HepG2 (cell line): Measurements from ENCODE around the gene AK4. TPM values are rescaled to one million over a fixed set of nuclear protein-coding genes. Genes with fewer than 3 reads are reported as not detected.
A peak's percentile ranks its signal among the peaks of the same experiment; 100 is the strongest.

Experiments used
- AHR ChIP-seq: IDR thresholded peaks from 2 replicates; pipeline ENCODE4 v1.6.1; 2018; ENCODE audit warnings: missing genetic modification reagents, missing compliant biosample characterization
- GABPB1 ChIP-seq: IDR thresholded peaks from 2 replicates; pipeline ENCODE4 v1.6.1; 2016; ENCODE audit warnings: mild to moderate bottlenecking, missing genetic modification reagents, moderate library complexity, missing compliant biosample characterization
- GLI4 ChIP-seq: sonication (generic); formaldehyde crosslinking; IDR thresholded peaks from 2 replicates; pipeline ENCODE4 v1.5.1; 2020; ENCODE audit warnings: missing genetic modification reagents, mild to moderate bottlenecking, moderate library complexity, borderline replicate concordance
- HMG20A ChIP-seq: IDR thresholded peaks from 2 replicates; pipeline ENCODE4 v1.6.1; 2016; ENCODE audit warnings: borderline replicate concordance
- KIAA2018 ChIP-seq: sonication (generic); formaldehyde crosslinking; IDR thresholded peaks from 2 replicates; pipeline ENCODE4 v1.5.0; 2020; ENCODE audit warnings: mild to moderate bottlenecking, missing genetic modification reagents, borderline replicate concordance
- PLSCR1 ChIP-seq: sonication (generic); formaldehyde crosslinking; IDR thresholded peaks from 2 replicates; pipeline ENCODE4 v1.5.0; 2020; ENCODE audit warnings: missing genetic modification reagents, mild to moderate bottlenecking, borderline replicate concordance
- SIN3A ChIP-seq: IDR thresholded peaks from 2 replicates; pipeline ENCODE4 v1.6.1; 2011; ENCODE audit warnings: low read depth, mild to moderate bottlenecking, control low read depth, low read length, borderline replicate concordance
- SRY ChIP-seq: sonication (generic); formaldehyde crosslinking; IDR thresholded peaks from 2 replicates; pipeline ENCODE4 v1.8.0; 2022; ENCODE audit warnings: mild to moderate bottlenecking, missing genetic modification reagents
- TBP ChIP-seq: sonication (generic); formaldehyde crosslinking; IDR thresholded peaks from 2 replicates; pipeline ENCODE4 v1.5.0; 2020; ENCODE audit warnings: missing genetic modification reagents
- ZEB1 ChIP-seq: IDR thresholded peaks from 2 replicates; pipeline ENCODE4 v1.6.1; 2012; ENCODE audit warnings: mild to moderate bottlenecking, low read depth, inconsistent platforms; ENCODE audit not compliant: insufficient replicate concordance
- ZIK1 ChIP-seq: sonication (generic); formaldehyde crosslinking; IDR thresholded peaks from 2 replicates; pipeline ENCODE4 v1.5.0; 2020; ENCODE audit warnings: mild to moderate bottlenecking, low read depth, missing genetic modification reagents, borderline replicate concordance
- ZMYM2 ChIP-seq: sonication (generic); formaldehyde crosslinking; IDR thresholded peaks from 2 replicates; pipeline ENCODE4 v1.8.0; 2022; ENCODE audit warnings: mild to moderate bottlenecking, missing genetic modification reagents
- ZNF136 ChIP-seq: sonication (generic); formaldehyde crosslinking; IDR thresholded peaks from 2 replicates; pipeline ENCODE4 v1.8.1; 2022; ENCODE audit warnings: low read depth, mild to moderate bottlenecking, moderate library complexity, missing genetic modification reagents
- ZNF7 ChIP-seq: IDR thresholded peaks from 2 replicates; pipeline ENCODE4 v1.6.1; 2016; ENCODE audit warnings: missing biosample characterization, missing genetic modification reagents
- ZNF761 ChIP-seq: sonication (generic); formaldehyde crosslinking; conservative IDR thresholded peaks from 2 replicates; pipeline ENCODE4 v1.4.0; 2020; ENCODE audit warnings: mild to moderate bottlenecking, missing genetic modification reagents
- ZSCAN30 ChIP-seq: sonication (generic); formaldehyde crosslinking; IDR thresholded peaks from 2 replicates; pipeline ENCODE4 v1.5.0; 2020; ENCODE audit warnings: mild to moderate bottlenecking, missing genetic modification reagents
- polyA plus RNA-seq, 8 experiments: library from polyadenylated mRNA; depleted of rRNA in 3 of 8; stranded (reverse) in 7 of 8; unstranded in 1 of 8; fragments of >200 nt; fragmentation: Illumina TruSeq in 4 of 8; extraction: Trizol in 4 of 8; gene quantifications; 2 replicates each; pipeline versions ENCODE4 v1.2.1 to v1.2.3, GENCODE V29; 2011 to 2016; ENCODE audit warnings: low read depth in 4 of 8, missing spikeins in 1 of 8, mixed read lengths in 1 of 8; ENCODE audit not compliant: insufficient read depth in 1 of 8
- total RNA-seq, 5 experiments: library from RNA; depleted of rRNA; stranded (reverse); fragments of >200 nt; fragmentation: Illumina TruSeq; extraction: Trizol; gene quantifications; 2 replicates each; pipeline ENCODE4 v1.2.3, GENCODE V29; 2016; ENCODE audit warnings: low read depth in 1 of 5
- TF ChIP-seq, protein P1 (sequence below): sonication (generic); formaldehyde crosslinking; IDR thresholded peaks from 2 replicates; pipeline ENCODE4 v1.8.0; 2022; ENCODE audit warnings: missing genetic modification reagents, mild to moderate bottlenecking, inconsistent platforms, borderline replicate concordance
- TF ChIP-seq, protein P2 (sequence below): IDR thresholded peaks from 2 replicates; pipeline ENCODE4 v1.6.1; 2016; ENCODE audit warnings: low read depth, control low read depth

AK4 gene
- total and polyA plus RNA-seq, 2 of the 13 experiments (the other 11 are each of a cell fraction or from before 2014, with no cell fraction given): 110 to 160 TPM

DNA sequence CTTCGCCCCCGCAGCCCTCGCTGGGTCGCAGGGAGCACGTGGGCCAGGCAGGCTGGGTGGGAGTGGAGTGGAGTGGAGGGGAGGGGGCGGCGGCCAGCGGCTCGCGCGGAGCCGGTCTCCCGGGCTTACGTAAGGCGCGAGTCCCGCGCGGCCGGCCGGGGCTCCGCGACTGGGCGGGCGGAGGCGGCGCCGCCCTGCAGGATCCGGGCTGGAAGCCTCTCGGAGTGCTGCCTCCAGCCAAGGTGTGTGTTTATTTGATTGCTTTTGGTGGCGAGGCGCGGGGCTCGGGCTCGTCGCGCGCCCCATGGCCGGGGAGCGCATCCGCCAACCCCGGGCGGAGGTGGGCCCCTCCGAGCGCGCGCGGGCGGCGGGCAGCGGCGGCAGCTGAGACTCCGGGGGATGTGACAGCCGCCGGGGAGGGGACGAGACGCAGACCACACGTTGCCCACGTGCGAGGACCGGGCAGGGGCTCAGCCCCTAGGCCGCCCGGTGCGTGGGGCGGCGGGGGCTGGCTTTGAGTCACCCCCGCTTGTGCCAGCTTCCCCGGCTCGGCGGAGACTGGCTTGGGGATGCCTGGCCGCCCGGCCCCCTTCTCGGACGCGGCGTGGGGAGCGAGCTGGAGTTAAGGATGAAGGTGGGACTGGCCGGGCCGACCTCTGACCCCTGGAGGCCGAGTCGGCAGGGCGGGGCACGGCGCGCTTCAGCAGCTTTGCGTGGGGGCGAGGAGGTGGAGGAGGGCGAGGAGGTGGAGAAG is 402 bp upstream of the AK4 start (continued):
- TF ChIP-seq, protein P1, sequence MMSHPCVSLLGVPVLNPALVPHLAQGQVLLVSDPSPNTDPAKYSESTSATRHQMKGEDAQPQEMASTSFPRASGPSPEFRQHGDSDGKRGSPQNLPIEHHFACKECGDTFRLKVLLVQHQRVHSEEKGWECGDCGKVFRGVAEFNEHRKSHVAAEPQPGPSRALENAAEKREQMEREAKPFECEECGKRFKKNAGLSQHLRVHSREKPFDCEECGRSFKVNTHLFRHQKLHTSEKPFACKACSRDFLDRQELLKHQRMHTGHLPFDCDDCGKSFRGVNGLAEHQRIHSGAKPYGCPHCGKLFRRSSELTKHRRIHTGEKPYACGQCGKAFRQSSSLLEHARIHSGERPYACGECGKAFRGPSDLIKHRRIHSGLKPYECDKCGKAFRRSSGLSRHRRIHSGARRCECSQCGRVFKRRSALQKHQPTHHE: no peak
- TF ChIP-seq AHR (CRISPR knock-in tag) (no peak), GABPB1 (CRISPR knock-in tag) (peak; percentile 62; the same call in 1 of the 2 replicates), PLSCR1 (CRISPR knock-in tag) (no peak), TBP (no peak), SRY (CRISPR knock-in tag) (no peak), SIN3A (peak; percentile 52; the same call in 1 of the 2 replicates), ZMYM2 (CRISPR knock-in tag) (no peak), ZNF7 (no peak), KIAA2018 (no peak), ZNF761 (CRISPR knock-in tag) (no peak), ZIK1 (CRISPR knock-in tag) (0 out of 2 replicates have a peak, but pooled peaks have one; percentile 64), ZSCAN30 (CRISPR knock-in tag) (no peak), HMG20A (CRISPR knock-in tag) (0 out of 2 replicates have a peak, but pooled peaks have one; percentile 16), ZEB1 (no peak), GLI4 (CRISPR knock-in tag) (no peak), ZNF136 (CRISPR knock-in tag) (no peak)
- TF ChIP-seq, protein P2, sequence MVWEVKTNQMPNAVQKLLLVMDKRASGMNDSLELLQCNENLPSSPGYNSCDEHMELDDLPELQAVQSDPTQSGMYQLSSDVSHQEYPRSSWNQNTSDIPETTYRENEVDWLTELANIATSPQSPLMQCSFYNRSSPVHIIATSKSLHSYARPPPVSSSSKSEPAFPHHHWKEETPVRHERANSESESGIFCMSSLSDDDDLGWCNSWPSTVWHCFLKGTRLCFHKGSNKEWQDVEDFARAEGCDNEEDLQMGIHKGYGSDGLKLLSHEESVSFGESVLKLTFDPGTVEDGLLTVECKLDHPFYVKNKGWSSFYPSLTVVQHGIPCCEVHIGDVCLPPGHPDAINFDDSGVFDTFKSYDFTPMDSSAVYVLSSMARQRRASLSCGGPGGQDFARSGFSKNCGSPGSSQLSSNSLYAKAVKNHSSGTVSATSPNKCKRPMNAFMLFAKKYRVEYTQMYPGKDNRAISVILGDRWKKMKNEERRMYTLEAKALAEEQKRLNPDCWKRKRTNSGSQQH (CRISPR knock-in tag): no peak
